ENCODE results near the gene MTHFD1L.

MTHFD1L gene

GRCh38 chr6:150908901-150909300, 43.4 kb downstream of the MTHFD1L start:
- H3K9me3 ChIP-seq (ENCODE audit: insufficient read depth, low read length, severe bottlenecking): no peaks in the 10 kb centered on the region
- H3K27ac ChIP-seq (ENCODE audit: low read length): no peak overlapping the region
- no peaks in the 10 kb centered on the region for H3K27me3 ChIP-seq (ENCODE audit: insufficient read depth, low read length, poor library complexity)
- H3K79me2 ChIP-seq (ENCODE audit: insufficient read depth, low read length): no peaks in the 10 kb centered on the region
- H3K36me3 ChIP-seq (ENCODE audit: insufficient read depth, low read length): peaks cover 69% of the 10 kb centered on the region
- H3K4me2 ChIP-seq (ENCODE audit: insufficient read depth, low read length): no peak overlapping the region
- DNase-seq: no peak
- TF ChIP-seq CTCF (IDR thresholded peaks at IDR 0.05; ENCODE audit: borderline replicate concordance, extremely low read depth, low read length, poor library complexity, severe bottlenecking) (no peak), EZH2 (IDR thresholded peaks at IDR 0.05; ENCODE audit: borderline replicate concordance, low read depth, low read length, severe bottlenecking) (no peak)
- no peak overlapping the region for H3K9ac ChIP-seq (ENCODE audit: low read depth, low read length)
- H2AFZ ChIP-seq (ENCODE audit: low read depth, low read length): no peak overlapping the region
- H4K20me1 ChIP-seq (ENCODE audit: insufficient read depth, low read length): no peaks in the 10 kb centered on the region; the same call in 1 of the 2 replicates
- H3K4me1 ChIP-seq (ENCODE audit: insufficient read depth, low read length): no peaks in the 10 kb centered on the region
- no peak for ATAC-seq (ENCODE audit: insufficient read depth, low read depth)
- no peak overlapping the region for H3K4me3 ChIP-seq (ENCODE audit: low read depth in 1 of 2, low read length in 2 of 2)

- Histone ChIP-seq H3K4me2 (ENCODE audit: insufficient read depth, low read length) (no peak overlapping the region), H3K9me3 (ENCODE audit: insufficient read depth, low read length, severe bottlenecking) (no peaks in the 10 kb centered on the region), H3K27ac (ENCODE audit: low read length) (no peak overlapping the region), H3K9ac (ENCODE audit: low read depth, low read length) (no peak overlapping the region), H4K20me1 (ENCODE audit: insufficient read depth, low read length) (peaks cover 2% of the 10 kb centered on the region), H3K4me3 (ENCODE audit: low read depth in 1 of 2, low read length in 2 of 2) (no peak overlapping the region), H3K27me3 (ENCODE audit: insufficient read depth, low read length, poor library complexity) (no peaks in the 10 kb centered on the region), H3K79me2 (ENCODE audit: insufficient read depth, low read length) (no peaks in the 10 kb centered on the region), H3K4me1 (ENCODE audit: insufficient read depth, low read length) (no peaks in the 10 kb centered on the region), H2AFZ (ENCODE audit: low read depth, low read length) (no peak overlapping the region), H3K36me3 (ENCODE audit: insufficient read depth, low read length) (peaks cover 67% of the 10 kb centered on the region)
- ATAC-seq (ENCODE audit: insufficient read depth, low read depth) (no peak), DNase-seq (no peak)
- no peak for TF ChIP-seq CTCF (IDR thresholded peaks at IDR 0.05; ENCODE audit: borderline replicate concordance, extremely low read depth, low read length, poor library complexity, severe bottlenecking)
- TF ChIP-seq EZH2 (IDR thresholded peaks at IDR 0.05; ENCODE audit: borderline replicate concordance, low read depth, low read length, severe bottlenecking): no peak
These were observed 45.1 kb downstream of the MTHFD1L start for GRCh38 chr6:150910561-150910960.

- no peak overlapping the region for H3K9ac ChIP-seq (ENCODE audit: low read depth, low read length)
- no peaks in the 10 kb centered on the region for H3K4me1 ChIP-seq (ENCODE audit: insufficient read depth, low read length)
- no peak overlapping the region for H2AFZ ChIP-seq (ENCODE audit: low read depth, low read length)
- no peaks in the 10 kb centered on the region for H3K9me3 ChIP-seq (ENCODE audit: insufficient read depth, low read length, severe bottlenecking)
- H3K27ac ChIP-seq (ENCODE audit: low read length): no peak overlapping the region
- ATAC-seq (ENCODE audit: insufficient read depth, low read depth) (no peak), DNase-seq (no peak)
- H3K36me3 ChIP-seq (ENCODE audit: insufficient read depth, low read length): peaks cover 67% of the 10 kb centered on the region
- no peaks in the 10 kb centered on the region for H3K27me3 ChIP-seq (ENCODE audit: insufficient read depth, low read length, poor library complexity)
- H4K20me1 ChIP-seq (ENCODE audit: insufficient read depth, low read length): peaks cover 2% of the 10 kb centered on the region; the same call in 1 of the 2 replicates
- no peak overlapping the region for H3K4me2 ChIP-seq (ENCODE audit: insufficient read depth, low read length)
- H3K79me2 ChIP-seq (ENCODE audit: insufficient read depth, low read length): no peaks in the 10 kb centered on the region
- no peak for TF ChIP-seq EZH2 (IDR thresholded peaks at IDR 0.05; ENCODE audit: borderline replicate concordance, low read depth, low read length, severe bottlenecking)
- no peak for TF ChIP-seq CTCF (IDR thresholded peaks at IDR 0.05; ENCODE audit: borderline replicate concordance, extremely low read depth, low read length, poor library complexity, severe bottlenecking)
- H3K4me3 ChIP-seq (ENCODE audit: low read depth in 1 of 2, low read length in 2 of 2): no peak overlapping the region
These were observed 48.9 kb downstream of the MTHFD1L start for GRCh38 chr6:150914372-150914771.

Data from DND-41 (cell line).